HepG2 (cell line): ENCODE measurements around the gene MARCHF9. TPM values are rescaled to one million over a fixed set of nuclear protein-coding genes. Genes with fewer than 3 reads are reported as not detected.

Experiments
- ATF7 ChIP-seq, 2 experiments: fragments of 450-650 bp in 1 of 2; sonication (generic) in 1 of 2; formaldehyde crosslinking in 1 of 2; IDR thresholded peaks; 2 replicates each; pipeline versions ENCODE4 v1.4.0 to v1.6.1; 2016 to 2020; ENCODE audit warnings: antibody characterized with exemption in 1 of 2, mild to moderate bottlenecking in 1 of 2, missing genetic modification reagents in 1 of 2
- ELF4 ChIP-seq: sonication (generic); formaldehyde crosslinking; IDR thresholded peaks from 2 replicates; pipeline ENCODE4 v1.5.0; 2020; ENCODE audit warnings: missing genetic modification reagents, mild to moderate bottlenecking, moderate library complexity, borderline replicate concordance
- NAIF1 ChIP-seq: sonication (generic); formaldehyde crosslinking; IDR thresholded peaks from 2 replicates; pipeline ENCODE4 v1.5.0; 2020; ENCODE audit warnings: mild to moderate bottlenecking, missing genetic modification reagents, borderline replicate concordance
- NFE2L1 ChIP-seq: sonication (generic); formaldehyde crosslinking; IDR thresholded peaks from 2 replicates; pipeline ENCODE4 v1.4.0; 2020; ENCODE audit warnings: missing genetic modification reagents, mild to moderate bottlenecking, borderline replicate concordance
- PHF21A ChIP-seq: sonication (generic); formaldehyde crosslinking; IDR thresholded peaks from 2 replicates; pipeline ENCODE4 v1.5.0; 2020; ENCODE audit warnings: mild to moderate bottlenecking, missing genetic modification reagents
- PITX1 ChIP-seq: sonication (generic); formaldehyde crosslinking; IDR thresholded peaks from 2 replicates; pipeline ENCODE4 v1.5.1; 2020; ENCODE audit warnings: mild to moderate bottlenecking, missing genetic modification reagents
- SRSF4 ChIP-seq: fragments of 200-400 bp; formaldehyde crosslinking; IDR thresholded peaks from one replicate; pipeline ENCODE4 v1.6.1; 2018; ENCODE audit warnings: mild to moderate bottlenecking, low read depth, low read length, moderate library complexity; ENCODE audit not compliant: poor library complexity, severe bottlenecking
- TOE1 ChIP-seq: sonication (generic); formaldehyde crosslinking; IDR thresholded peaks from 2 replicates; pipeline ENCODE4 v1.4.0; 2020; ENCODE audit warnings: mild to moderate bottlenecking, missing genetic modification reagents
- TSC22D2 ChIP-seq: sonication (generic); formaldehyde crosslinking; IDR thresholded peaks from 2 replicates; pipeline ENCODE4 v1.5.1; 2020; ENCODE audit warnings: missing genetic modification reagents, mild to moderate bottlenecking, borderline replicate concordance
- U2AF2 ChIP-seq: fragments of 200-400 bp; formaldehyde crosslinking; IDR thresholded peaks from 2 replicates; pipeline ENCODE4 v1.6.1; 2017; ENCODE audit warnings: low read depth, mild to moderate bottlenecking, low read length
- ZBTB49 ChIP-seq: sonication (generic); formaldehyde crosslinking; IDR thresholded peaks from 2 replicates; pipeline ENCODE4 v1.4.0; 2020; ENCODE audit warnings: missing genetic modification reagents, borderline replicate concordance
- ZHX2 ChIP-seq, 2 experiments: sonication (generic) in 1 of 2; formaldehyde crosslinking in 1 of 2; IDR thresholded peaks; 2 replicates each; pipeline versions ENCODE4 v1.6.1 to v1.9.0; 2014 to 2022; ENCODE audit warnings: antibody characterized with exemption in 1 of 2, borderline replicate concordance in 1 of 2, inconsistent platforms in 1 of 2, low read depth in 1 of 2, missing genetic modification reagents in 1 of 2
- ZNF281 ChIP-seq: sonication (generic); formaldehyde crosslinking; IDR thresholded peaks from 2 replicates; pipeline ENCODE4 v1.4.0; 2020; ENCODE audit warnings: missing genetic modification reagents, borderline replicate concordance
- ZNF3 ChIP-seq: IDR thresholded peaks from 2 replicates; pipeline ENCODE4 v1.7.0; 2017; ENCODE audit warnings: inconsistent platforms
- ZNF644 ChIP-seq: IDR thresholded peaks from 2 replicates; pipeline ENCODE4 v1.6.1; 2016; ENCODE audit warnings: low read depth
- ZNF709 ChIP-seq: sonication (generic); formaldehyde crosslinking; IDR thresholded peaks from 2 replicates; pipeline ENCODE4 v1.5.0; 2020; ENCODE audit warnings: mild to moderate bottlenecking, missing genetic modification reagents
- ZNF891 ChIP-seq: sonication (generic); formaldehyde crosslinking; IDR thresholded peaks from 2 replicates; pipeline ENCODE4 v1.5.0; 2020; ENCODE audit warnings: mild to moderate bottlenecking, missing genetic modification reagents
- polyA plus RNA-seq, 8 experiments: library from polyadenylated mRNA; depleted of rRNA in 3 of 8; stranded (reverse) in 7 of 8; unstranded in 1 of 8; fragments of >200 nt; fragmentation: Illumina TruSeq in 4 of 8; extraction: Trizol in 4 of 8; gene quantifications; 2 replicates each; pipeline versions ENCODE4 v1.2.1 to v1.2.3, GENCODE V29; 2011 to 2016; ENCODE audit warnings: low read depth in 4 of 8, missing spikeins in 1 of 8, mixed read lengths in 1 of 8; ENCODE audit not compliant: insufficient read depth in 1 of 8
- total RNA-seq, 5 experiments: library from RNA; depleted of rRNA; stranded (reverse); fragments of >200 nt; fragmentation: Illumina TruSeq; extraction: Trizol; gene quantifications; 2 replicates each; pipeline ENCODE4 v1.2.3, GENCODE V29; 2016; ENCODE audit warnings: low read depth in 1 of 5

Gene MARCHF9
- total and polyA plus RNA-seq, 2 of the 13 experiments (the other 11 are each of a cell fraction or from before 2014, with no cell fraction given) = 5.7 to 9.6 TPM

GRCh38 chr12:57755454-57756372 lies 810 bp downstream of the MARCHF9 start (continued):
- no peak for TF ChIP-seq ZNF281
- no peak for TF ChIP-seq SRSF4
- TF ChIP-seq ELF4 = no peak
- no peak for TF ChIP-seq U2AF2
- TF ChIP-seq ZNF891 = peak; percentile 44; the same call in 1 of the 2 replicates
- TF ChIP-seq ATF7 (IDR thresholded peaks at IDR 0.05) = no peak
- TF ChIP-seq ATF7 (CRISPR knock-in tag; IDR thresholded peaks at IDR 0.05) = no peak
- TF ChIP-seq TSC22D2 (CRISPR knock-in tag) = no peak
- no peak for TF ChIP-seq ZBTB49 (CRISPR knock-in tag)
- no peak for TF ChIP-seq TOE1 (CRISPR knock-in tag)
- TF ChIP-seq ZHX2 (IDR thresholded peaks at IDR 0.05; ENCODE audit: low read depth) = no peak
- TF ChIP-seq ZHX2 (CRISPR knock-in tag; IDR thresholded peaks at IDR 0.05; ENCODE audit: borderline replicate concordance) = no peak; the same call in 1 of the 2 replicates
- peak; percentile 56; the same call in 1 of the 2 replicates for TF ChIP-seq PHF21A (CRISPR knock-in tag)
- TF ChIP-seq ZNF709 (CRISPR knock-in tag) = no peak
- TF ChIP-seq ZNF3 = no peak
- TF ChIP-seq NFE2L1 = no peak
- TF ChIP-seq PITX1 (CRISPR knock-in tag) = no peak
- TF ChIP-seq ZNF644 (CRISPR knock-in tag) = no peak
- no peak for TF ChIP-seq NAIF1 (CRISPR knock-in tag)
